G401.6 (cell line): ENCODE measurements around the gene ADGRA3.
"Not testable (repeated sequence)": the region's sequence is repeated elsewhere in the genome, so short reads cannot be mapped to it uniquely, and the experiment has no call there.

ENCODE experiments used
- FAIRE-seq: peaks from 2 replicates; lab custom pipeline; 2012; peaks lifted over from hg19 to GRCh38; lab: Jason Lieb, UNC

Gene ADGRA3

GRCh38 chr4:22477136-22477812 is 38.6 kb downstream of the ADGRA3 start:
- FAIRE-seq: no peak

GRCh38 chr4:22476011-22476410 is 39.9 kb downstream of the ADGRA3 start:
- FAIRE-seq: no peak

GRCh38 chr4:22475311-22475646 is 40.6 kb downstream of the ADGRA3 start:
- not testable (repeated sequence) for FAIRE-seq

- no peak for FAIRE-seq
These were observed 41.1 kb downstream of the ADGRA3 start for GRCh38 chr4:22474636-22475310.

GRCh38 chr4:22473268-22473667 is 42.6 kb downstream of the ADGRA3 start:
- no peak for FAIRE-seq

- no peak for FAIRE-seq
These were observed 43.8 kb downstream of the ADGRA3 start for GRCh38 chr4:22471999-22472461.

GRCh38 chr4:22471419-22471818 is 44.4 kb downstream of the ADGRA3 start:
- FAIRE-seq: no peak

- no peak for FAIRE-seq
These were observed 49.3 kb downstream of the ADGRA3 start for GRCh38 chr4:22466581-22466980.

GRCh38 chr4:22465996-22466395 is 49.9 kb downstream of the ADGRA3 start:
- FAIRE-seq: no peak

GRCh38 chr4:22465349-22465748 is 50.5 kb downstream of the ADGRA3 start:
- FAIRE-seq: no peak

GRCh38 chr4:22463179-22463578 is 52.7 kb downstream of the ADGRA3 start:
- no peak for FAIRE-seq

- FAIRE-seq: no peak
These were observed 53.2 kb downstream of the ADGRA3 start for GRCh38 chr4:22462688-22463087.

- FAIRE-seq: no peak
These were observed 55.6 kb downstream of the ADGRA3 start for GRCh38 chr4:22460266-22460665.

GRCh38 chr4:22458098-22458497 is 57.8 kb downstream of the ADGRA3 start:
- FAIRE-seq: no peak

GRCh38 chr4:22457348-22457747 is 58.5 kb downstream of the ADGRA3 start:
- FAIRE-seq: no peak

- FAIRE-seq: no peak
These were observed 59.6 kb downstream of the ADGRA3 start for GRCh38 chr4:22456291-22456690.

GRCh38 chr4:22454955-22455354 is 60.9 kb downstream of the ADGRA3 start:
- FAIRE-seq: no peak

GRCh38 chr4:22454216-22454838 is 61.5 kb downstream of the ADGRA3 start:
- no peak for FAIRE-seq

- FAIRE-seq: no peak
These were observed 71.1 kb downstream of the ADGRA3 start for GRCh38 chr4:22444813-22445212.

- FAIRE-seq: no peak
These were observed 72.9 kb downstream of the ADGRA3 start for GRCh38 chr4:22442956-22443355.

GRCh38 chr4:22440999-22441398 is 74.9 kb downstream of the ADGRA3 start:
- no peak for FAIRE-seq

GRCh38 chr4:22439947-22440346 is 75.9 kb downstream of the ADGRA3 start:
- no peak for FAIRE-seq

GRCh38 chr4:22435652-22436051 is 80.2 kb downstream of the ADGRA3 start:
- FAIRE-seq: no peak

- peak; percentile 94 for FAIRE-seq
These were observed 81.0 kb downstream of the ADGRA3 start for GRCh38 chr4:22434895-22435294.
